ENCODE data around the gene ATP8B4. TPM values are rescaled to one million over a fixed set of nuclear protein-coding genes. Genes with fewer than 3 reads are reported as not detected.

Gene ATP8B4
- polyA plus RNA-seq, 1 donor (not counting 4 experiments of a cell fraction or from before 2014, with no cell fraction given): 0.05 TPM

DNA sequence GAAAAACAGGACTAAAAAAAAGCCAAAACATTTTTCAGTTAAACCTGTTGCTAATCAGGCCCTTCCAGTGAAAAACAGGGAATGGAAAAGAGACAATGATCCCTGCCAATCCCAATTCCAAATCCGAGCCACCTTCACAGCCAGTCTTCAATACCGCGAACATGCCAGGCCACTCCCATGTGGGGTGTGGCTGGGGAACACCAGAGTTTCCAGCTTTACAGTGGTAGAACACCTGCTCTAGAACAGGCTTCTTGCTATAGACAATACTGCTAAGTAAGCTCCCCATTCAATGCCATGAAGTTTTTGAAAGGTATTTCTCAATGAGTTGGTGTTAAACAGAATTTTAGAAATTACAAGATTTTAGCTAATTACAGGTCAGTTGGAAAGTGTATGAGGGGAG lies 228.3 kb downstream of the ATP8B4 start:
- no peaks in the 10 kb centered on the region for H3K4me1 ChIP-seq (ENCODE audit: control insufficient read depth, extremely low read depth, insufficient read depth, low read length)
- H3K79me2 ChIP-seq (ENCODE audit: control insufficient read depth, insufficient read depth, low read length): no peaks in the 10 kb centered on the region
- TF ChIP-seq, protein P1, sequence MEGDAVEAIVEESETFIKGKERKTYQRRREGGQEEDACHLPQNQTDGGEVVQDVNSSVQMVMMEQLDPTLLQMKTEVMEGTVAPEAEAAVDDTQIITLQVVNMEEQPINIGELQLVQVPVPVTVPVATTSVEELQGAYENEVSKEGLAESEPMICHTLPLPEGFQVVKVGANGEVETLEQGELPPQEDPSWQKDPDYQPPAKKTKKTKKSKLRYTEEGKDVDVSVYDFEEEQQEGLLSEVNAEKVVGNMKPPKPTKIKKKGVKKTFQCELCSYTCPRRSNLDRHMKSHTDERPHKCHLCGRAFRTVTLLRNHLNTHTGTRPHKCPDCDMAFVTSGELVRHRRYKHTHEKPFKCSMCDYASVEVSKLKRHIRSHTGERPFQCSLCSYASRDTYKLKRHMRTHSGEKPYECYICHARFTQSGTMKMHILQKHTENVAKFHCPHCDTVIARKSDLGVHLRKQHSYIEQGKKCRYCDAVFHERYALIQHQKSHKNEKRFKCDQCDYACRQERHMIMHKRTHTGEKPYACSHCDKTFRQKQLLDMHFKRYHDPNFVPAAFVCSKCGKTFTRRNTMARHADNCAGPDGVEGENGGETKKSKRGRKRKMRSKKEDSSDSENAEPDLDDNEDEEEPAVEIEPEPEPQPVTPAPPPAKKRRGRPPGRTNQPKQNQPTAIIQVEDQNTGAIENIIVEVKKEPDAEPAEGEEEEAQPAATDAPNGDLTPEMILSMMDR (optimal IDR thresholded peaks at IDR 0.05 in 1 of 3, IDR thresholded peaks at IDR 0.05 in 1 of 3, conservative IDR thresholded peaks at IDR 0.05 in 1 of 3; ENCODE audit: extremely low read depth in 1 of 3, insufficient read depth in 2 of 3, low read length in 3 of 3): no peak
- TF ChIP-seq EZH2 (IDR thresholded peaks at IDR 0.05; ENCODE audit: low read length): no peak
- dilution Hi-C loops (cut with MboI; ENCODE audit: extremely low pct_ligation_motif_present, low sequenced_read_pairs): no loop called here
- no peaks in the 10 kb centered on the region for H3K9me3 ChIP-seq (ENCODE audit: control insufficient read depth, low read depth, low read length)
- no peak overlapping the region for H3K4me3 ChIP-seq (ENCODE audit: control insufficient read depth in 2 of 3, extremely low read depth in 1 of 3, insufficient read depth in 2 of 3, low read depth in 1 of 3, low read length in 3 of 3)
- no peak overlapping the region for H3K4me2 ChIP-seq (ENCODE audit: control insufficient read depth, extremely low read depth, insufficient read depth, low read depth, low read length)
- no peaks in the 10 kb centered on the region for H3K36me3 ChIP-seq (ENCODE audit: control insufficient read depth in 2 of 2, extremely low read depth in 1 of 2, insufficient read depth in 2 of 2, low read length in 2 of 2)
- no peak overlapping the region for H3K27ac ChIP-seq (ENCODE audit: control insufficient read depth, insufficient read depth, low read length)
- FAIRE-seq (no peak), DNase-seq (ENCODE audit: low read depth, low spot score) (no peak)
- H3K27me3 ChIP-seq (ENCODE audit: control insufficient read depth, extremely low read depth, insufficient read depth, low read length): no peaks in the 10 kb centered on the region
- no peak overlapping the region for H3K9ac ChIP-seq (ENCODE audit: control insufficient read depth, extremely low read depth, insufficient read depth, low read length)
- H2AFZ ChIP-seq (ENCODE audit: control insufficient read depth, low read length): no peak overlapping the region
- no peaks in the 10 kb centered on the region for H4K20me1 ChIP-seq (ENCODE audit: control insufficient read depth, extremely low read depth, insufficient read depth, low read length)
- no peaks in the 10 kb centered on the region for H3K9me1 ChIP-seq (ENCODE audit: control insufficient read depth, extremely low read depth, insufficient read depth, low read length)

DNA sequence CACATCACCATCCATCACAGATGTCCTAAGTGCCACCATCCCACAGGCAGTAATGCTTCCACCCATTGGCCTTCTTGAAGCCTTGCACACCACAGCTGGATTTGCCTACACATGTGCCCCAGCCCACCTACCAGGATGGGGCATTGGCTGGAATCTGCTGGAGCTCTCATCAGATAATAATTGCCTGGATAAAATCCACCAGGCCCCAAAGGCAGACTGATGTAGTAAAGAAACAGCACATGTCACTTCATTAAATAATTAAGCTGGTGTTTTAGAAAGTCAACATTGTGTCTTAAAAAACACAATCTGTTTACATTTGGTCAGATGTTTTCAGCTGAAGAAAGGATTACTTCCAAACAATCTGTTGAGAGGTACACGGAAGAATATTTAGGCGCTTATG lies 229.5 kb downstream of the ATP8B4 start:
- H3K4me3 ChIP-seq (ENCODE audit: control insufficient read depth in 2 of 3, extremely low read depth in 1 of 3, insufficient read depth in 2 of 3, low read depth in 1 of 3, low read length in 3 of 3): no peak overlapping the region
- no peak overlapping the region for H2AFZ ChIP-seq (ENCODE audit: control insufficient read depth, low read length)
- no peaks in the 10 kb centered on the region for H3K4me1 ChIP-seq (ENCODE audit: control insufficient read depth, extremely low read depth, insufficient read depth, low read length)
- no peaks in the 10 kb centered on the region for H3K27me3 ChIP-seq (ENCODE audit: control insufficient read depth, extremely low read depth, insufficient read depth, low read length)
- no peaks in the 10 kb centered on the region for H4K20me1 ChIP-seq (ENCODE audit: control insufficient read depth, extremely low read depth, insufficient read depth, low read length)
- dilution Hi-C loops (cut with MboI; ENCODE audit: extremely low pct_ligation_motif_present, low sequenced_read_pairs): no loop called here
- no peak overlapping the region for H3K27ac ChIP-seq (ENCODE audit: control insufficient read depth, insufficient read depth, low read length)
- H3K9me1 ChIP-seq (ENCODE audit: control insufficient read depth, extremely low read depth, insufficient read depth, low read length): no peaks in the 10 kb centered on the region
- H3K79me2 ChIP-seq (ENCODE audit: control insufficient read depth, insufficient read depth, low read length): no peaks in the 10 kb centered on the region
- no peak overlapping the region for H3K4me2 ChIP-seq (ENCODE audit: control insufficient read depth, extremely low read depth, insufficient read depth, low read depth, low read length)
- no peaks in the 10 kb centered on the region for H3K9me3 ChIP-seq (ENCODE audit: control insufficient read depth, low read depth, low read length)
- no peaks in the 10 kb centered on the region for H3K36me3 ChIP-seq (ENCODE audit: control insufficient read depth in 2 of 2, extremely low read depth in 1 of 2, insufficient read depth in 2 of 2, low read length in 2 of 2)
- no peak overlapping the region for H3K9ac ChIP-seq (ENCODE audit: control insufficient read depth, extremely low read depth, insufficient read depth, low read length)
- DNase-seq (ENCODE audit: low read depth, low spot score) (no peak), FAIRE-seq (no peak)
- TF ChIP-seq, protein P1 (optimal IDR thresholded peaks at IDR 0.05 in 1 of 3, IDR thresholded peaks at IDR 0.05 in 1 of 3, conservative IDR thresholded peaks at IDR 0.05 in 1 of 3; ENCODE audit: extremely low read depth in 1 of 3, insufficient read depth in 2 of 3, low read length in 3 of 3): no peak
